H1 (cell line): ENCODE measurements around the gene FBXO11. TPM values are rescaled to one million over a fixed set of nuclear protein-coding genes. Genes with fewer than 3 reads are reported as not detected.

Source experiments
- CBX8 ChIP-seq: fragments of 300-800, 300-1000 bp; sonication (generic); IDR thresholded peaks from 2 replicates; pipeline ENCODE4 v1.7.1; 2016; ENCODE audit warnings: low read depth, low read length, borderline replicate concordance
- RXRA ChIP-seq: IDR thresholded peaks from 2 replicates; pipeline ENCODE4 v1.6.1; 2011; ENCODE audit warnings: low read depth, mild to moderate bottlenecking, low read length, moderate library complexity; ENCODE audit not compliant: insufficient read depth
- YY1 ChIP-seq: IDR thresholded peaks from 2 replicates; pipeline ENCODE4 v1.6.1; 2011; ENCODE audit warnings: low read depth, mild to moderate bottlenecking, low read length
- polyA plus RNA-seq, 7 experiments: library from polyadenylated mRNA; depleted of rRNA in 3 of 7; stranded (reverse) in 5 of 7; unstranded in 2 of 7; fragments of >200 nt in 5 of 7; fragments of 200-250 nt in 2 of 7; gene quantifications; 1 replicate in 5 of 7; 2 replicates in 1 of 7; 4 replicates in 1 of 7; pipeline versions ENCODE4 v1.2.1 to v1.2.3, GENCODE V29; 2011 to 2013; ENCODE audit warnings: missing spikeins in 2 of 7, mixed read lengths in 2 of 7
- total RNA-seq: library from RNA; stranded (reverse); fragmentation: NEBNext Ultra II Directional; extraction: Animal tissue kit (Norgen Biotek cat#: 25700); gene quantifications from 2 replicates; pipeline ENCODE4 v1.2.1, GENCODE V29; 2021
- TF ChIP-seq, protein P1 (sequence below): fragments of 300-600 bp; sonication (generic); IDR thresholded peaks from 2 replicates; pipeline ENCODE4 v1.7.1; 2012; ENCODE audit warnings: low read length, moderate library complexity, mild to moderate bottlenecking, inconsistent platforms; ENCODE audit not compliant: insufficient replicate concordance
- TF ChIP-seq, protein P2 (sequence below): IDR thresholded peaks from 2 replicates; pipeline ENCODE4 v1.6.1; 2011; ENCODE audit warnings: low read length, improper control_type of control experiment

Gene FBXO11
- total and polyA plus RNA-seq, 2 of the 8 experiments (the other 6 are each of a cell fraction or from before 2014, with no cell fraction given), result 21.7 to 57.3 TPM

DNA sequence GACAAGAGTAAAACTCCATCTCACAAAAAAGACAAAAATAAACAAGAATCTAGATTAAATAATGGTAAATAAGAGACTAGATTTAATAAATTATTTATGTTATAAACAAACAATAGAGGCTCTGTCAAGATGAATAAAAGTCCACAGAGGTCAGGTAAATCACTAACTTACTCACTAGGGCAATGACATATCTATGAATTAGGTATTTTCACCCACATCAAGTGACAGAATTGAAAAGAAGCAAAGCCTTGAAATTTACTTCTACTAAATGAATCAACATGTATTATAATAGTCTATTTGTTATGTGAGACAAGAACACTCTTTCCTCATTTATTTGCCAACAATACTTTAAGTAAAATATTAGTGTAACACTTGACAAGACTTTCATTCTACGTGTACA, 41.7 kb downstream of the FBXO11 start (continued):
- TF ChIP-seq, protein P1, sequence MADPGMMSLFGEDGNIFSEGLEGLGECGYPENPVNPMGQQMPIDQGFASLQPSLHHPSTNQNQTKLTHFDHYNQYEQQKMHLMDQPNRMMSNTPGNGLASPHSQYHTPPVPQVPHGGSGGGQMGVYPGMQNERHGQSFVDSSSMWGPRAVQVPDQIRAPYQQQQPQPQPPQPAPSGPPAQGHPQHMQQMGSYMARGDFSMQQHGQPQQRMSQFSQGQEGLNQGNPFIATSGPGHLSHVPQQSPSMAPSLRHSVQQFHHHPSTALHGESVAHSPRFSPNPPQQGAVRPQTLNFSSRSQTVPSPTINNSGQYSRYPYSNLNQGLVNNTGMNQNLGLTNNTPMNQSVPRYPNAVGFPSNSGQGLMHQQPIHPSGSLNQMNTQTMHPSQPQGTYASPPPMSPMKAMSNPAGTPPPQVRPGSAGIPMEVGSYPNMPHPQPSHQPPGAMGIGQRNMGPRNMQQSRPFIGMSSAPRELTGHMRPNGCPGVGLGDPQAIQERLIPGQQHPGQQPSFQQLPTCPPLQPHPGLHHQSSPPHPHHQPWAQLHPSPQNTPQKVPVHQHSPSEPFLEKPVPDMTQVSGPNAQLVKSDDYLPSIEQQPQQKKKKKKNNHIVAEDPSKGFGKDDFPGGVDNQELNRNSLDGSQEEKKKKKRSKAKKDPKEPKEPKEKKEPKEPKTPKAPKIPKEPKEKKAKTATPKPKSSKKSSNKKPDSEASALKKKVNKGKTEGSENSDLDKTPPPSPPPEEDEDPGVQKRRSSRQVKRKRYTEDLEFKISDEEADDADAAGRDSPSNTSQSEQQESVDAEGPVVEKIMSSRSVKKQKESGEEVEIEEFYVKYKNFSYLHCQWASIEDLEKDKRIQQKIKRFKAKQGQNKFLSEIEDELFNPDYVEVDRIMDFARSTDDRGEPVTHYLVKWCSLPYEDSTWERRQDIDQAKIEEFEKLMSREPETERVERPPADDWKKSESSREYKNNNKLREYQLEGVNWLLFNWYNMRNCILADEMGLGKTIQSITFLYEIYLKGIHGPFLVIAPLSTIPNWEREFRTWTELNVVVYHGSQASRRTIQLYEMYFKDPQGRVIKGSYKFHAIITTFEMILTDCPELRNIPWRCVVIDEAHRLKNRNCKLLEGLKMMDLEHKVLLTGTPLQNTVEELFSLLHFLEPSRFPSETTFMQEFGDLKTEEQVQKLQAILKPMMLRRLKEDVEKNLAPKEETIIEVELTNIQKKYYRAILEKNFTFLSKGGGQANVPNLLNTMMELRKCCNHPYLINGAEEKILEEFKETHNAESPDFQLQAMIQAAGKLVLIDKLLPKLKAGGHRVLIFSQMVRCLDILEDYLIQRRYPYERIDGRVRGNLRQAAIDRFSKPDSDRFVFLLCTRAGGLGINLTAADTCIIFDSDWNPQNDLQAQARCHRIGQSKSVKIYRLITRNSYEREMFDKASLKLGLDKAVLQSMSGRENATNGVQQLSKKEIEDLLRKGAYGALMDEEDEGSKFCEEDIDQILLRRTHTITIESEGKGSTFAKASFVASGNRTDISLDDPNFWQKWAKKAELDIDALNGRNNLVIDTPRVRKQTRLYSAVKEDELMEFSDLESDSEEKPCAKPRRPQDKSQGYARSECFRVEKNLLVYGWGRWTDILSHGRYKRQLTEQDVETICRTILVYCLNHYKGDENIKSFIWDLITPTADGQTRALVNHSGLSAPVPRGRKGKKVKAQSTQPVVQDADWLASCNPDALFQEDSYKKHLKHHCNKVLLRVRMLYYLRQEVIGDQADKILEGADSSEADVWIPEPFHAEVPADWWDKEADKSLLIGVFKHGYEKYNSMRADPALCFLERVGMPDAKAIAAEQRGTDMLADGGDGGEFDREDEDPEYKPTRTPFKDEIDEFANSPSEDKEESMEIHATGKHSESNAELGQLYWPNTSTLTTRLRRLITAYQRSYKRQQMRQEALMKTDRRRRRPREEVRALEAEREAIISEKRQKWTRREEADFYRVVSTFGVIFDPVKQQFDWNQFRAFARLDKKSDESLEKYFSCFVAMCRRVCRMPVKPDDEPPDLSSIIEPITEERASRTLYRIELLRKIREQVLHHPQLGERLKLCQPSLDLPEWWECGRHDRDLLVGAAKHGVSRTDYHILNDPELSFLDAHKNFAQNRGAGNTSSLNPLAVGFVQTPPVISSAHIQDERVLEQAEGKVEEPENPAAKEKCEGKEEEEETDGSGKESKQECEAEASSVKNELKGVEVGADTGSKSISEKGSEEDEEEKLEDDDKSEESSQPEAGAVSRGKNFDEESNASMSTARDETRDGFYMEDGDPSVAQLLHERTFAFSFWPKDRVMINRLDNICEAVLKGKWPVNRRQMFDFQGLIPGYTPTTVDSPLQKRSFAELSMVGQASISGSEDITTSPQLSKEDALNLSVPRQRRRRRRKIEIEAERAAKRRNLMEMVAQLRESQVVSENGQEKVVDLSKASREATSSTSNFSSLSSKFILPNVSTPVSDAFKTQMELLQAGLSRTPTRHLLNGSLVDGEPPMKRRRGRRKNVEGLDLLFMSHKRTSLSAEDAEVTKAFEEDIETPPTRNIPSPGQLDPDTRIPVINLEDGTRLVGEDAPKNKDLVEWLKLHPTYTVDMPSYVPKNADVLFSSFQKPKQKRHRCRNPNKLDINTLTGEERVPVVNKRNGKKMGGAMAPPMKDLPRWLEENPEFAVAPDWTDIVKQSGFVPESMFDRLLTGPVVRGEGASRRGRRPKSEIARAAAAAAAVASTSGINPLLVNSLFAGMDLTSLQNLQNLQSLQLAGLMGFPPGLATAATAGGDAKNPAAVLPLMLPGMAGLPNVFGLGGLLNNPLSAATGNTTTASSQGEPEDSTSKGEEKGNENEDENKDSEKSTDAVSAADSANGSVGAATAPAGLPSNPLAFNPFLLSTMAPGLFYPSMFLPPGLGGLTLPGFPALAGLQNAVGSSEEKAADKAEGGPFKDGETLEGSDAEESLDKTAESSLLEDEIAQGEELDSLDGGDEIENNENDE, result no peak
- TF ChIP-seq YY1 (no peak), CBX8 (no peak), RXRA (no peak)
- TF ChIP-seq, protein P2, sequence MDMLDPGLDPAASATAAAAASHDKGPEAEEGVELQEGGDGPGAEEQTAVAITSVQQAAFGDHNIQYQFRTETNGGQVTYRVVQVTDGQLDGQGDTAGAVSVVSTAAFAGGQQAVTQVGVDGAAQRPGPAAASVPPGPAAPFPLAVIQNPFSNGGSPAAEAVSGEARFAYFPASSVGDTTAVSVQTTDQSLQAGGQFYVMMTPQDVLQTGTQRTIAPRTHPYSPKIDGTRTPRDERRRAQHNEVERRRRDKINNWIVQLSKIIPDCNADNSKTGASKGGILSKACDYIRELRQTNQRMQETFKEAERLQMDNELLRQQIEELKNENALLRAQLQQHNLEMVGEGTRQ, result no peak
